Vagina (tissue), 2 donors: ENCODE data around the gene PADI1. TPM values are rescaled to one million over a fixed set of nuclear protein-coding genes. Genes with fewer than 3 reads are reported as not detected.

Source experiments
- DNase-seq, 2 donors: peaks; one replicate each; pipeline ENCODE4 v3.0.0-alpha.2; 2017; ENCODE audit errors: extremely low spot score in 2 of 2
- H3K27ac ChIP-seq: fragments of 200-600 bp; sonication (generic); one replicate; pipeline ENCODE4 v1.5.1; 2019
- H3K27me3 ChIP-seq: fragments of 200-600 bp; sonication (generic); one replicate; pipeline ENCODE4 v1.5.1; 2019
- H3K36me3 ChIP-seq, 2 donors: fragments of 200-600 bp; sonication (generic); one replicate each; pipeline ENCODE4 v1.5.1; 2017 to 2019
- H3K4me1 ChIP-seq: fragments of 200-600 bp; sonication (generic); one replicate; pipeline ENCODE4 v1.5.1; 2019
- H3K4me3 ChIP-seq, 2 donors: fragments of 200-600 bp; sonication (generic); 1 replicate in 1 of 2; 2 replicates in 1 of 2; pipeline ENCODE4 v1.5.1; 2016 to 2019
- H3K9me3 ChIP-seq: fragments of 200-600 bp; sonication (generic); one replicate; pipeline ENCODE4 v1.5.1; 2019
- POLR2A ChIP-seq, 2 donors: fragments of 450-650 bp; IDR thresholded peaks; one replicate each; pipeline ENCODE4 v1.6.1; 2017; ENCODE audit warnings: antibody characterized with exemption in 2 of 2, mild to moderate bottlenecking in 2 of 2, moderate library complexity in 2 of 2
- POLR2AphosphoS5 ChIP-seq, 2 donors: sonication (generic); formaldehyde crosslinking; IDR thresholded peaks; one replicate each; pipeline ENCODE4 v1.9.0; 2017; ENCODE audit warnings: antibody characterized with exemption in 2 of 2, mild to moderate bottlenecking in 2 of 2, low read depth in 1 of 2; ENCODE audit not compliant: insufficient read depth in 1 of 2
- intact Hi-C: fragments of 100-400 bp; cut with DNase I; formaldehyde crosslinking; loops from one replicate; pipeline ENCODE4 v1.15.1; 2023
- total RNA-seq: library from RNA; depleted of rRNA; stranded (reverse); fragments of >200 nt; gene quantifications from one replicate; pipeline ENCODE4 v1.2.3, GENCODE V29; 2016
- TF ChIP-seq, protein P1 (sequence below), 3 experiments: fragments of 450-650 bp in 2 of 3; fragments of 200-600 bp in 1 of 3; sonication (generic) in 1 of 3; IDR thresholded peaks; one replicate each; pipeline ENCODE4 v1.5.1; 2017 to 2019; ENCODE audit warnings: antibody characterized with exemption in 3 of 3, mild to moderate bottlenecking in 2 of 3, moderate library complexity in 2 of 3

The PADI1 gene
- total RNA-seq, 1 donor from 2014 or later = 46.4 TPM

DNA sequence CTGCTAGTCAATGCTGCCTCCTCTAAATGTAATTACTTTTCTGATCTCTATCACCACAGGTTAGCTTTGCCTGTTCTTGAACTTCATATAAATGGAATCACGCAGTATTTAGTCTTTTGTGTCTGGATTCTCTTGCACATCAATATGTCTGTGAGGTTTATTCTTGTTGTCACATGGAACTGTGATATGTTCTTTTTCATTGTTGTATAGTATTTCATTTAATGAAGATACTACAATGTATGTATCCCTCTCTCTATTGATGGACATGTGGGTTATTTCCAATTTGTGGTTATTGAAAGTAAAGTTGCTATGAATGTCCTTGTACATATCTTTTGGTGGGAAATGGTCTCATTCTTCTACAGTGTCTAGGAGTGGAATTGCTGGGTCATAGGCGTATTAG lies 16.7 kb upstream of the PADI1 start:
- no peaks in the 10 kb centered on the region for H3K27me3 ChIP-seq
- DNase-seq = no peak
- no peaks in the 10 kb centered on the region for H3K36me3 ChIP-seq
- H3K4me3 ChIP-seq = no peak overlapping the region
- H3K9me3 ChIP-seq = no peaks in the 10 kb centered on the region
- H3K27ac ChIP-seq = no peak overlapping the region
- intact Hi-C loops = no loop called here
- H3K4me1 ChIP-seq = peaks cover 16% of the 10 kb centered on the region
- TF ChIP-seq POLR2AphosphoS5 (IDR thresholded peaks at IDR 0.05; ENCODE audit: insufficient read depth in 1 of 2, low read depth in 1 of 2) = no peak
- TF ChIP-seq, protein P1, sequence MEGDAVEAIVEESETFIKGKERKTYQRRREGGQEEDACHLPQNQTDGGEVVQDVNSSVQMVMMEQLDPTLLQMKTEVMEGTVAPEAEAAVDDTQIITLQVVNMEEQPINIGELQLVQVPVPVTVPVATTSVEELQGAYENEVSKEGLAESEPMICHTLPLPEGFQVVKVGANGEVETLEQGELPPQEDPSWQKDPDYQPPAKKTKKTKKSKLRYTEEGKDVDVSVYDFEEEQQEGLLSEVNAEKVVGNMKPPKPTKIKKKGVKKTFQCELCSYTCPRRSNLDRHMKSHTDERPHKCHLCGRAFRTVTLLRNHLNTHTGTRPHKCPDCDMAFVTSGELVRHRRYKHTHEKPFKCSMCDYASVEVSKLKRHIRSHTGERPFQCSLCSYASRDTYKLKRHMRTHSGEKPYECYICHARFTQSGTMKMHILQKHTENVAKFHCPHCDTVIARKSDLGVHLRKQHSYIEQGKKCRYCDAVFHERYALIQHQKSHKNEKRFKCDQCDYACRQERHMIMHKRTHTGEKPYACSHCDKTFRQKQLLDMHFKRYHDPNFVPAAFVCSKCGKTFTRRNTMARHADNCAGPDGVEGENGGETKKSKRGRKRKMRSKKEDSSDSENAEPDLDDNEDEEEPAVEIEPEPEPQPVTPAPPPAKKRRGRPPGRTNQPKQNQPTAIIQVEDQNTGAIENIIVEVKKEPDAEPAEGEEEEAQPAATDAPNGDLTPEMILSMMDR (IDR thresholded peaks at IDR 0.05) = no peak
- no peak for TF ChIP-seq POLR2A (IDR thresholded peaks at IDR 0.05)

DNA sequence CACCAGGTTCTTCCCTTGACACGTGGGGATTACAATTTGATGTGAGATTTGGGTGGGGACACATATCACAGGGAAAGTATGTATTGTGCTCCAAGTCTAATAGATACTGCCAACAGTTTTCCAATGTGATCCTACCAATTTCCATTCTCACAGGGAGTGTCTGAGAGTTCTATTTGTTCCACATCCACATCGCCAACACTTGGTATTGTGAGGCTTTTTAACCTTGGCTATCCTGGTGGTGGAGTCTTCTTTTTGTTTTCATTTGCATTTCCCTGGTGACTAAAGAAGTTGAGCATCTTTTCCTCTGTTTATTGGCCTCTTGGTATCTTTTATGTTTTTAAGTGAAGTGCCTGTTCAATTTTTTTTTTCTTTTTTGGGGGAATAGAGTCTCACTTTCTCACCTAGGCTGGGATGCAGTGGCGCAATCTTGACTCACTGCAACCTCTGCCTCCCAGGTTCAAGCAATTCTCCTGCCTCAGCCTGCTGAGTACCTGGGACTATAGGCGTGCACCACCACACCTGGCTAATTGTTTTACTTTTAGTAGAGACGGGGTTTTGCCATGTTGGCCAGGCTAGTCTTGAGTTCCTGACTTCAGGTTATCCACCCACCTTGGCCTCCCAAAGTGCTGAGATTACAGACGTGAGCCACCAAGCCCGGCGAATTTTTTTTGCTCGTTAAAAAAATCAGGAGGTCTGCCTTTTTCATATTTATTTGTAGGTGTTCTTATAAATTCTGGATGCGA lies 15.9 kb upstream of the PADI1 start:
- peaks cover 18% of the 10 kb centered on the region for H3K4me1 ChIP-seq
- H3K9me3 ChIP-seq = no peaks in the 10 kb centered on the region
- H3K27me3 ChIP-seq = no peaks in the 10 kb centered on the region
- H3K27ac ChIP-seq = no peak overlapping the region
- no peaks in the 10 kb centered on the region for H3K36me3 ChIP-seq
- DNase-seq = peak in 1 of 2 donors; percentile 16
- H3K4me3 ChIP-seq = no peak overlapping the region
- intact Hi-C loops = no loop called here
- TF ChIP-seq POLR2A (IDR thresholded peaks at IDR 0.05) (no peak), POLR2AphosphoS5 (IDR thresholded peaks at IDR 0.05; ENCODE audit: insufficient read depth in 1 of 2, low read depth in 1 of 2) (no peak)
- TF ChIP-seq, protein P1 (IDR thresholded peaks at IDR 0.05) = no peak

DNA sequence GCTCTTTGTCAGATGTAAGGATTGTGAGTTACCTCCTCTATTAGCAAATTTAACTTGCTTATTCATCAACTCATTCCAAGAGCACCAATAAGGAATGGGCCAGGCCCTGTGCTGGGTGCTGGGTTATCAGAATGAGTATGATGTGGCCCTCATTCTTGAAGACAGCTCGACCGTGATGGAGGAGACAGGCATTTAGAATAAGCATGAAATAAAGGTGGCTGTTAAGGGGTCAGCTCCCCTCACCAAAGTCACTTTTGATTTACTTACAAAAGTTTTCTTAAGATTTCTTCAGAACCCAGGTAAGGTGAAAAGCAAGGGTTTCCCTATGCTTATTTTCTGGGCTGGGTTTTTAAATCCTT lies 15.3 kb upstream of the PADI1 start:
- Histone ChIP-seq H3K4me3 (no peak overlapping the region), H3K36me3 (no peaks in the 10 kb centered on the region), H3K4me1 (peaks cover 17% of the 10 kb centered on the region), H3K27ac (no peak overlapping the region), H3K9me3 (no peaks in the 10 kb centered on the region), H3K27me3 (no peaks in the 10 kb centered on the region)
- intact Hi-C loops = no loop called here
- no peak for DNase-seq
- TF ChIP-seq POLR2A (IDR thresholded peaks at IDR 0.05) (no peak), POLR2AphosphoS5 (IDR thresholded peaks at IDR 0.05; ENCODE audit: insufficient read depth in 1 of 2, low read depth in 1 of 2) (no peak)
- TF ChIP-seq, protein P1 (IDR thresholded peaks at IDR 0.05) = no peak

DNA sequence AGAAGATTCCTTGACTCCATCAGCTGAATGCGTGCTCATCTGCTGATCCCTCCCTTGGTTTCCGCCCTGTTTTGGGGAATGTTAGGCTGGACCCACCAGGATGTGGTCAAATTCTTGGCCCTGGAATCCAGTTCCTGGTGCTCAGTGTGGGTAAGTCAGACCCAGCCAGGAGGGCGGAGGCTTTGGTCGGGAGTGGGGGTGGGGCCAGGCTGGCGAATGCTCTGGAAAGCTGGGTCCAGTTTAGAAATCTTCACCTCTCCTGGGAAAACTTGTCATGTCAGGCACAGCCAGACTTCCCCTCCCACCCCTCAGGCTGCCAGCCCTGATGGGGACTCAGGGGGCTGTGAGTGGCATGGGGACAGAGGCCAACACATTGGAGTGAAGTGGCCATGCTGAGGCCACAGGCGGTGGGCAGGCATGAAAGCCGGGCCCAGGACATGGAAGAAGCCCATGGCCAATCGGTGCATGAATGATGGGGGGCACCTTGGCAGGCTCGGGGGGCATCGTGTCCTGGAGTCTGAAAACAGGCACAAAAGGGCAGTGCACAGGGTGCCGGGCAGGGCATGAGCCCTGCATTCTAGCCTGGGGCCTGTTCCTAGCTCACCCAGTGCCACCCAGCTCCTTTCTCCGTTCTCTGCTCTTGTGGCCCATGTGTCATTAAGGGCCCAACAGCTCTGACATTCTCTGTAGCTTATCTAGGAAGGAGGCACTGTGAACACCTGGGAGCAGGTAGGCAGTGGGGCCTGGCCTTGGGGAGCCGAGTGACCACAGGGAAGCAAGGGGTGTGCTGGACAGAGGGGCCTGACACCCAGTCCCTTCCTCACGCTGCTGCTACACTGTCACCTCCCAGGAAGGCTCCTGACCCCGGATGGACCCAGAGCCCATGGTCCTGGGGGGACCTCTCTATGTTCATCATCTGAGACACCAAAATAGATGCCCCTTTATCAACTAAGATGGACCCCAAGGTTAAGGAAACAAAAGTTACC lies 14.6 kb upstream of the PADI1 start:
- peak in 1 of 2 donors; percentile 93 for DNase-seq
- no peaks in the 10 kb centered on the region for H3K27me3 ChIP-seq
- H3K27ac ChIP-seq = no peak overlapping the region
- H3K9me3 ChIP-seq = no peaks in the 10 kb centered on the region
- no peaks in the 10 kb centered on the region for H3K36me3 ChIP-seq
- intact Hi-C loops = no loop called here
- no peak overlapping the region for H3K4me3 ChIP-seq
- TF ChIP-seq POLR2A (IDR thresholded peaks at IDR 0.05) = no peak
- TF ChIP-seq POLR2AphosphoS5 (IDR thresholded peaks at IDR 0.05; ENCODE audit: insufficient read depth in 1 of 2, low read depth in 1 of 2) = no peak
- TF ChIP-seq, protein P1 (IDR thresholded peaks at IDR 0.05) = no peak
- peaks cover 11% of the 10 kb centered on the region for H3K4me1 ChIP-seq

DNA sequence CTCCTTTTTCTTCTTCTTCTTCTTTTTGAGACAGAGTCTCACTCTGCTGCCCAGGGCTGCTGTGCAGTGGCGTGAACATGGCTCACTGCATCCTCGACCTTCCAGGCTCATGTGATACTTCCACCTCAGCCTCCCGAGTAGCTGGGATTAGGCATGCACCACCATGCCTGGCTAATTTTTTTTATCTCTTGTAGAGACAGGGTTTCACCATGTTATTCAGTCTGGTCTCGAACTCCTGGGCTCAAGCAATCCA lies 13.0 kb upstream of the PADI1 start:
- Histone ChIP-seq H3K9me3 (no peaks in the 10 kb centered on the region), H3K4me1 (peaks cover 10% of the 10 kb centered on the region), H3K4me3 (no peak overlapping the region), H3K27ac (no peak overlapping the region), H3K27me3 (no peaks in the 10 kb centered on the region), H3K36me3 (no peaks in the 10 kb centered on the region)
- DNase-seq = no peak
- intact Hi-C loops = no loop called here
- no peak for TF ChIP-seq POLR2A (IDR thresholded peaks at IDR 0.05)
- TF ChIP-seq, protein P1 (IDR thresholded peaks at IDR 0.05) = no peak
